A673 (cell line): ENCODE results near the gene TCF12. TPM values are rescaled to one million over a fixed set of nuclear protein-coding genes. Genes with fewer than 3 reads are reported as not detected.

Experiments used
- BruUV-seq: library from RNA; stranded (reverse); fragments of 400-500 nt; replicated peaks from 2 replicates; lab custom pipeline; 2021; lab: Mats Ljungman, UMichigan
- CTCF ChIA-PET: fragments of 300-600 bp; sonication (Branson Sonifier 250); formaldehyde crosslinking; loops from one replicate; lab custom pipeline; 2022; ENCODE audit warnings: antibody characterized with exemption; lab: Charles Lee
- POLR2A ChIA-PET: fragments of 300-600 bp; sonication (Branson Sonifier 250); formaldehyde crosslinking; loops from one replicate; lab custom pipeline; 2022; ENCODE audit warnings: antibody characterized with exemption; ENCODE audit not compliant: low non-redundant PET; lab: Charles Lee
- DNase-seq: peaks from one replicate; pipeline ENCODE4 v3.0.0-alpha.2; 2015; ENCODE audit warnings: low spot score
- H3K27ac ChIP-seq: fragments of 200-600 bp; sonication (generic); 2 replicates; pipeline ENCODE4 v1.5.1; 2016; ENCODE audit warnings: mixed run types, low read depth, mild to moderate bottlenecking, mixed read lengths, antibody characterized with exemption, low read length; ENCODE audit not compliant: poor library complexity, severe bottlenecking
- H3K27me3 ChIP-seq: fragments of 200-600 bp; sonication (generic); replicated peaks from 2 replicates; pipeline ENCODE4 v1.6.1; 2017; ENCODE audit warnings: mixed run types, low read depth, mild to moderate bottlenecking, mixed read lengths, antibody characterized with exemption, low read length; ENCODE audit not compliant: insufficient read depth, poor library complexity
- H3K36me3 ChIP-seq: fragments of 200-600 bp; sonication (generic); 2 replicates; pipeline ENCODE4 v1.6.1; 2016; ENCODE audit warnings: mixed run types, mild to moderate bottlenecking, mixed read lengths, antibody characterized with exemption, low read length; ENCODE audit not compliant: insufficient read depth, poor library complexity, severe bottlenecking
- H3K4me1 ChIP-seq: fragments of 200-600 bp; sonication (generic); 2 replicates; pipeline ENCODE4 v1.6.1; 2017; ENCODE audit warnings: mixed run types, mild to moderate bottlenecking, mixed read lengths, antibody characterized with exemption, low read length; ENCODE audit not compliant: insufficient read depth, poor library complexity, severe bottlenecking
- H3K4me3 ChIP-seq: fragments of 200-600 bp; sonication (generic); 2 replicates; pipeline ENCODE4 v1.5.1; 2016; ENCODE audit warnings: low read depth, mixed run types, mild to moderate bottlenecking, mixed read lengths, low read length; ENCODE audit not compliant: poor library complexity, severe bottlenecking
- H3K9me3 ChIP-seq: fragments of 200-600 bp; sonication (generic); 2 replicates; pipeline ENCODE4 v1.6.1; 2016; ENCODE audit warnings: mixed run types, low read depth, mild to moderate bottlenecking, mixed read lengths, antibody characterized with exemption, low read length; ENCODE audit not compliant: poor library complexity, severe bottlenecking
- CTCF ChIP-seq: fragments of 300-800, 200-600 bp; sonication (generic); conservative IDR thresholded peaks from 2 replicates; pipeline ENCODE4 v1.5.1; 2017; ENCODE audit warnings: low read depth, mild to moderate bottlenecking, antibody characterized with exemption, low read length, moderate library complexity, mixed read lengths
- EZH2 ChIP-seq: fragments of 200-600 bp; sonication (generic); IDR thresholded peaks from 2 replicates; pipeline ENCODE4 v1.6.1; 2017; ENCODE audit warnings: borderline replicate concordance, low read depth, mild to moderate bottlenecking, mixed read lengths, antibody characterized with exemption, low read length; ENCODE audit not compliant: poor library complexity, severe bottlenecking
- intact Hi-C: fragments of 100-400 bp; cut with micrococcal nuclease; formaldehyde crosslinking; loops from one replicate; pipeline ENCODE4 v1.10.0; 2022; ENCODE audit not compliant: unreplicated experiment
- total RNA-seq: library from RNA; stranded (reverse); gene quantifications from 2 replicates; pipeline ENCODE4 v1.2.3, GENCODE V29; 2021

TCF12 gene
- total RNA-seq, 1 experiment from 2014 or later: 351 TPM

DNA sequence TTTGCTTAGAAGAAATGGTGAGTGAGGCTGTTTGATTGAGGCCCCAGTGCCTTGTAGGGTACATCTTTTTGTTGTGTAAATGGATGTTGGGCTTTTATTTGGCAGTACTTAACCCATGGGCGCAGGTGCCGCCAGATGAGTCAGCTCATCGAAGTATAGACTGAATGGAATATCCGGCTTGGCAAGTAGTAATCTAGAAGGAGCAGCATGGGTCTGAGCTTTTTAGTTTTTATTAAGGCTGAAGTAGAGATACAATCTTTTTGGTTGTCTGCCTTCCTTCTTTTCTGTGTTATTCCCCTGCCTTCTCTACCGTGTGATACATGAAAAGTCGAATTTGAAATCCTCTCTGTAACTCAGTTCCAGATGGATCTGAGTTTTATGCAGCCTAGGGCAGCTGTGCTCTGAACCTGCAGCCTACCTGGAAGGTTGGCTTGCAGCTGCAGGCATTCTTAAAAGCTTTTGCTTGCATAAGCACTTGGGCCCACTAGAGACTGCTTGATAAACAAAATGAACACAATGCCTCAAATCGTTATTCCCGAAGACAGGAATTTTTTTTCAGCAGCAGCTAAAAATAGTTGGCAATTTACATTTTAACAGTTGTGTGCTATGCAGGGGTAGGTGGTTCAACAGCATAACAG lies 280.3 kb downstream of the TCF12 start:
- peaks cover 58% of the 10 kb centered on the region for H3K4me1 ChIP-seq
- H3K4me3 ChIP-seq: peak overlapping the region; percentile 5
- ChIA-PET CTCF (no interaction called here), POLR2A (interaction anchor here (0.5 to 0.7 kb wide), 3 partner anchors 99 to 414 kb away, joined by 3 to 7 read pairs (median 4); no protein-coding TSS in a partner anchor)
- H3K9me3 ChIP-seq: no peaks in the 10 kb centered on the region
- peak overlapping the region; percentile 73 for H3K27ac ChIP-seq
- H3K36me3 ChIP-seq: no peaks in the 10 kb centered on the region
- H3K27me3 ChIP-seq: no peaks in the 10 kb centered on the region
- TSS peak; percentile 11 for BruUV-seq
- DNase-seq: peak; percentile 75
- intact Hi-C loops: no loop called here
- TF ChIP-seq EZH2 (no peak), CTCF (no peak)

DNA sequence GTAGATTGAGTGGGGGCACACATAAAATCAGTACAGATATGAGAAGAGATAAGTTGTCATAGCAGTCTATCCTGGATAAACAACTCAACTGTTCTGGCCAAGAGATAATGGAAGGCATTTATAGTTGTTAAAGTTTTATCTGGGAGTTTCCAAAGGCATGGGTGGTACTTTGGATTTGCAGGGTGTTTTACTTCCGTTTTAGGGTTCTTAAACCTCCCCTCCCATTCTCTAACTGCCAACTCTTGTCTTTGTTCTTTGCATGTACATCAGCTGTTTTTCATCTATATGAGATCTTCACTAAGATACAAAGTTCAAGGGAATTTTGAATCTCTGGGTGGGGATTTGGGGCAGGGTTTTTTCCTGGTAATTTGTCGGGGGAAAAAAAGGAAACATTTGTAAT lies 283.1 kb downstream of the TCF12 start:
- H3K4me3 ChIP-seq: no peak overlapping the region
- intact Hi-C loops: no loop called here
- TF ChIP-seq EZH2 (no peak), CTCF (no peak)
- no TSS peak for BruUV-seq
- peak overlapping the region; percentile 3 for H3K27ac ChIP-seq
- H3K36me3 ChIP-seq: no peaks in the 10 kb centered on the region
- ChIA-PET POLR2A (no interaction called here), CTCF (no interaction called here)
- H3K27me3 ChIP-seq: no peaks in the 10 kb centered on the region
- no peak for DNase-seq
- H3K9me3 ChIP-seq: no peaks in the 10 kb centered on the region
- H3K4me1 ChIP-seq: peaks cover 81% of the 10 kb centered on the region

DNA sequence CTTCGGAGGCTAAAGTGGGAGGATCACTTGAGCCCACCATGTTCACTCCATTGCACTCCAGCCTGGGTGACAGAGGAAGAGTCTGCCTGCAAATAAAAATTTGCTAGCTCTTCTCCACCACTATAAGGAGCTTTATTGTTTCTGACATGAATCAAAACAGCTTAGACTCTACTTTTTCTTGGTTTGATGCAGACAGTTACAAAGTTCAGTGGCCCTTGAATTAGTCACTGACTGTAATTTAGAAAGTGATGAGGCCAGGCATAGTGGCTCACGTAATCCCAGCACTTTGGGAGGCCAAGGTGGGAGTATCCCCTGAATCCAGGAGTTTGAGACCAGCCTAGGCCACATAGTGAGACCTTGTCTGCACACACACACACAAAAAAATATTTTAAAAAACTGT lies 285.5 kb downstream of the TCF12 start:
- no peak for DNase-seq
- POLR2A ChIA-PET: no interaction called here
- no peak for TF ChIP-seq CTCF
- no peak for TF ChIP-seq EZH2
- peak overlapping the region; percentile 32 for H3K27ac ChIP-seq
- no peaks in the 10 kb centered on the region for H3K27me3 ChIP-seq
- H3K36me3 ChIP-seq: no peaks in the 10 kb centered on the region
- no TSS peak for BruUV-seq
- intact Hi-C loops: no loop called here
- H3K4me3 ChIP-seq: no peak overlapping the region
- H3K4me1 ChIP-seq: peaks cover 65% of the 10 kb centered on the region
- CTCF ChIA-PET: no interaction called here
- H3K9me3 ChIP-seq: no peaks in the 10 kb centered on the region
